NCI-H128 (cell line): ENCODE measurements around the gene AMT.
"Not testable (repeated sequence)": the region's sequence is repeated elsewhere in the genome, so short reads cannot be mapped to it uniquely, and the experiment has no call there.

Experiments
- DNase-seq: peaks from one replicate; lab custom pipeline; 2025; ENCODE audit not compliant: unreplicated experiment; lab: John Stamatoyannopoulos, UW

AMT gene

DNA sequence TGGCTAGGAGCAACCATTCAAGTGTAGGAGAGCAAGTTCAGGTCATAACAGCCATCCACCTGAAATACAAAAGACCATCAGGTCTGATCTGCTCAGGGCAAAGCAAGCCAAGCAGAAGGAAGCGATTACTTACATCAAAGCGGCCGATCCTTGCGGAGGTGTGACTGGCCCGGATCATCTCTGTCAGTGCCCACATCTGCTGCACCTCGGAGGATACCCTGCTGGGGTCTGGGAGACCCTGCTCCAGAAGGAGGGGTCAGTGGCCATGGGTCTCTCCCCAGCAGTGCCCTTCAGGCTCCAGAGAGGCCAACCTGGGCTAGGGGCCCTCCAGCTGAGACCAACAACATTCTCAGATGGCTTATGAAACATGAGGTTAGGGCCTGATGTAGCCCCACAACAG, 2.5 kb upstream of the AMT start:
- no peak for DNase-seq

- no peak for DNase-seq
These were observed 339 bp downstream of the AMT start for GRCh38 chr3:49421890-49422378.

GRCh38 chr3:49417516-49418120, 4.7 kb downstream of the AMT start:
- DNase-seq = no peak

DNA sequence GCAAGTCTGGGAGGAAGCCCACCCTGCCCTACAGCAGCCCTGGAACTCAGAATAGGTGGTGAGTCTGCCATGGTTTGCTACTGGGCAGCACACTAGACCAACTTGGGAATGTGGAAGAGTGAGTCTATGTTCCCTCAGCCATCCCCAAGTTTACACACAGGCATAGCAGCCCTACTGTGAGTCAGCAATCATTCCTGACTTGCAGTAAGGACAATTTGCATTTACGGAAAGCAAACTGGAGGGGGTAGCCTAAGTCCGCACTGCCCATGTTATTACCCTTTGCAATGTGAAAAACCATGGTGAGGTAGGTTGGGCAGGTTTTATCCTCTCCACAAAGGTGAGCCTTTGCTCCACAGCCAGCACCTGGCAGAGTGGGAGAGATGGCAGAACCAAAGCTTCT, 5.4 kb downstream of the AMT start:
- no peak for DNase-seq

GRCh38 chr3:49415931-49416601, 6.2 kb downstream of the AMT start:
- DNase-seq = no peak

- DNase-seq = no peak
These were observed 7.5 kb downstream of the AMT start for GRCh38 chr3:49414753-49415152.

- no peak for DNase-seq
These were observed 8.9 kb downstream of the AMT start for GRCh38 chr3:49413338-49413734.

GRCh38 chr3:49412632-49413337, 9.5 kb downstream of the AMT start:
- no peak for DNase-seq

- DNase-seq = peak; percentile 94
These were observed 10.2 kb downstream of the AMT start, which contains the start of the genes RHOA and TCTA for GRCh38 chr3:49411968-49412631. TSS of gene RHOA (minus strand) at chr3:49411976. CDS start at chr3:49375589, 36,387 bp downstream. TSS of gene TCTA (plus strand) at chr3:49412423. CDS start at chr3:49412427, 4 bp downstream.

- no peak for DNase-seq
These were observed 10.7 kb downstream of the AMT start for GRCh38 chr3:49411535-49411967.

- DNase-seq = no peak
These were observed 11.3 kb downstream of the AMT start for GRCh38 chr3:49410846-49411534.

GRCh38 chr3:49410066-49410845, 12.0 kb downstream of the AMT start:
- no peak for DNase-seq

- DNase-seq = no peak
These were observed 15.4 kb downstream of the AMT start for GRCh38 chr3:49406571-49407565.

GRCh38 chr3:49405570-49405969, 16.7 kb downstream of the AMT start:
- not testable (repeated sequence) for DNase-seq

DNA sequence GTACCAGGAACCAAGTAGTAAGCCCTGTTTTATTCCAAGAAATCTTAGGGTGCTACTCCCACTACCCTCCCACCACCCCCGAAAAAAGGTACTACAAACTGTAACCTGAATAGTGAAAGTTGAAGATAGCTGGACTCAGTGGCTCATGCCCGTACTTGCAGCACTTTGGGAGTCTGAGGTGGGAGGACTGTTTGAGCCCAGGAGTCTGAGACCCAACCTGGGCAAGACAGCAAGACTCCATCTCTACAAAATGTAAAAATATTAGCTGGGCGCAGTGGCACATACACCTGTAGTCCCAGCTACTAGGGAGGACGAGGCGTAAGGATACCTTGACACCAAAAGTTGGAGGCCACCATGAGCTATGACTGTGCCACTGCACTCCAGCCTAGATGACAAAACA, 18.4 kb downstream of the AMT start:
- DNase-seq = no peak

DNA sequence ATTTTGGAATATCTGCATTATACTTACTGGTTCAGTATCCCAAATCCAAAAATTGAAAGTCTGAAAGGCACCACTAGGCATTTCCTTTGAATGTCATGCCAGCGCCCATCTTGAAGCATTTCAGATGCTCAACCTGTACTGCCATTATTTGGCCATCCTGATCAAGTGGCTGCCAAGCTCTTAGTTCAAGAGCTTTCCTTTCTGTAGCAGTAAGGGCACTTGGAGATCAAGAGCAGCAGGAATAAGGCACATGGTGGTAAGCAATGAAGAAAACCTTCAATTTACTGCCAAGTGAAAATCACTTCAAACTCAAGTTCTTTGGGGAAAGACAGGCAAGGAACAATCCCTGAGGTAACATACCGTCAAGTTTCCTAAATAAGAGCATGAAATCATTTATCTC, 20.5 kb downstream of the AMT start:
- DNase-seq = no peak

- DNase-seq = no peak
These were observed 22.8 kb downstream of the AMT start for GRCh38 chr3:49399461-49399860.

DNA sequence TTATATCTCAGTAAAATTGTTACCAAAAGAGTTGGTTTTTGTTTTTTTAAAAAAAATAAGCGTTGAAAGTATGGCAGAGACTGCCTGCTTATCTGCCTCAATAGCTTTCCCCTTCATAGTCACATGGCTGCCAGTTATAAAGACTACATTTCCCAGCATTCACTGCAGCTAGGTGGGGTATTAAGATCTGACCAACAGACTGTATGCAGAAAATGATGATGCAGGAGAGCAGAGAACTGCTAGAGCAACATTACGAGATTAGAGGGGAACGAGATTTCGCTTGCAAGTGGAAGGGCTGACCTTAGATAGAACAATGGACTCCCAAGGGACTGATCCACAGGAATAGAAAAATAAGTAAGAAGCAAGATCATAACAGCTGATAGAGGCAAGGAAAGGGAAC, 24.8 kb downstream of the AMT start:
- DNase-seq = no peak

GRCh38 chr3:49391310-49391709, 31.0 kb downstream of the AMT start:
- DNase-seq = not testable (repeated sequence)
